HG03060 (cell line): ENCODE measurements around the gene FOXJ3.

Experiments
- ATAC-seq: cut with Tn5 transposase; IDR thresholded peaks from one replicate; pipeline ENCODE4 v1.9.1; 2021; ENCODE audit warnings: low read depth, moderate number of reproducible peaks; ENCODE audit not compliant: unreplicated experiment

Gene FOXJ3

DNA sequence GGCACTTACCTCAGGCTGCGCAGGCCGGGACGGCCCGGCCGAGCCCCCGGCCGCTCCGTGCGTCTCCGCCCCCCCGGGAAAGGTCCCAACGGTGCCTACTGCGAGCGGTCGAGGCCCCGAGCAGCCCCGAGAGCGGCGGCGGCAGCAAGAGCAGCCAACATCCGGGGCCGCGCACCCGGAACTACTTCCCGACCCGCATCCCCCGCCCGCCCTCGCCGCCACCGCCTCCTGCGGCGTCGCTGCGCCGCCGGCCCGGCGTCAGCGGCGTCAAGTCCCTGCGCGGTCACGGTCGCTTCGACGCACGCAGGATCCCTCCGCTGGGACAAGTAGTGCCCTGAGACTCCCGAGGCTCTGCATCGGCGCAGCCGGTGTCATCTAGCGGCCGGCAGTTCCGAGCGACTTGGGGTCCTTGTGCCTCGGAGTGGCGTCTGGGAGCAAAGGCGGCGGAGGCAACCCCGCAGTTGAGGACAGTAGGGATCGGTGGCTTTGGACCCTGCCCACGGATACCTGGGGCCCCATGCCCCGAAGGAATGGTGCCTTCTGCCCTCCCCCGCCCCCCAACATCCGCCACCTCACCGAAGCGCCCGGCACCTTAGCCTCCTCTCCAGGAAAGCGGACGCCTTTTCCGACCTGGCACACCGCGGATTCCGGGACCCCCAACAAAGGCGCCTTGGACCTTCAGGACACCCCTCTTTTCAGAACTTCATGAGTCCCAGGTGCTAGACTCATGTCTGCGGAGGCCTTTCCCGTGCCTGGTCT is at the start of gene FOXJ3:
Gene FOXJ3, minus strand, starts transcription at position 186 of the 759 bp plus-strand sequence. CDS start 24,142 bp downstream, outside the sequence.
- ATAC-seq: peak; percentile 43

GRCh38 chr1:42381280-42381673 is 46.2 kb upstream of the FOXJ3 start:
- no peak for ATAC-seq

GRCh38 chr1:42380586-42381279 is 45.7 kb upstream of the FOXJ3 start, which contains the start of gene RIMKLA:
RIMKLA (plus strand) TSS chr1:42380792; CDS start chr1:42380935, 143 bp downstream.
- ATAC-seq: no peak

GRCh38 chr1:42379794-42380585 is 45.0 kb upstream of the FOXJ3 start:
- no peak for ATAC-seq

GRCh38 chr1:42372796-42373195 is 37.8 kb upstream of the FOXJ3 start:
- ATAC-seq: no peak

- no peak for ATAC-seq
Observed at GRCh38 chr1:42370876-42371549, 36.0 kb upstream of the FOXJ3 start.

- ATAC-seq: no peak
Observed at GRCh38 chr1:42369471-42369870, 34.4 kb upstream of the FOXJ3 start.

DNA sequence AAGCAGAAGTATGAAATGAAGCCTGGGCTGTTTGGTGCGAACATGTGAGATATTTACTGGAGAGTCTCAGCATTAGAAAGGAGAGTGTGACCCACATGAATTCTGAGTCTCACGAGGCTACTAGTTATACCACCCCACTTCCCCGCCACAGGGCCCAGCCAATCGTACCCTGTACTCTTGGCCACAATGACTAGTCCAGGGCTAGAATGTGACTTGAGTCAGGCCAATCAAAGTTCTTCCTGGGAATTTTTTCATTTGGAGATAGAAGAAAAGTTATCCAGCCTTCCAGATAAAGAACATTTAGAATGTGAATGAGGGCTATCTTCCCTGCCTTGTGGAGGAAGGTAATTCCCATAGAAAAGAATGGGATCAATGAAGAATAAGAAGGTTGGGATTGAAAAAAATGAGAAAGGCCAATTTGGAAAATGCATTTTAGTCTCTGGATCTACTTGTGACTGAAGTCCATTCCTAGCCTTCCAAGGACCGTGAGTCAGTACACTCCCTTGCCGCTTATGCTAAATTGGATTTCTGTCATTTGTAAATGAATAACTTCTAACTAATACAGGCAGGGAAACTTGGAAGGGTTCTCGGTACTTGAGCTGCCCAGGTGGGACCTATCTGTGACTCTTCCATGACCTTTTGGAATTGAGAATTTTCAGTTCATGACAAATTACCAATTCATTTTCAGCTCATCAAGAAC is 33.2 kb upstream of the FOXJ3 start:
- ATAC-seq: no peak

DNA sequence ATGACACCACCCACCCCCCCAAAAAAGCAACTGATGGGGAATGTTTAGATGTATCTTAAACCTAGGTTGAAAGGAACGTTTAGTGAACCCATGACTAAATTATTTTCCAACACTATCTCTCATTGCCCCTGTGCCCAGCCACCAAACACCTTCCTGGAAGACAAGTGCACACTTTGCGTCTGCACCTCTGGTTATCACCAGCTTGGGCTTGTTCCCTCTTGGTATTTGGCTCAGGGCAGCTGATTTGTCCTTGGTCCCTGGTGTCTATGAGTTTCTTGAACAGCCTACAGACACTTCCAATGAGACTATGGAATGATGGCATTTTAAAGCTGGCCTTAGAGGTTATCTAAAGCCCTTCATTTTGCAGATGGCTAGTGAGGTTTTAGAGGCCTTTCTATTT is 30.1 kb upstream of the FOXJ3 start:
- ATAC-seq: no peak

DNA sequence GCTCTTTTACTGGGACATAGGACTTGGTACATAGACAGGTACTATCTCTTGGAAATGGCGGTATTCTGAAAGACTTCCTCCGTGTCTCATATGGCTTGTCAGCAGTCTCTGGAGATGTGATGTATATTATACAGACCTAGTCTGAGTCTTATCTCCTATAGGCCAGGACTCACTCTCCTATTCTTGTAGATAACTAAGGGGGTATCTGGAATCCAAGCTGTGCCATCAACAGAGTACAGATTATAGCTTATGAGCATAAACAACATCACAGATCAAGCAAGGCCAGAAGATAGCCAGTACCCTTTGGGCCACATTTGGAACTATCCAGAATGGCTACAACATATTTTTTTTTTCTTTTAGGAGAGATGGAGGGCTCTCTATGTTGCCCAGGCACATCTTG is 29.5 kb upstream of the FOXJ3 start:
- ATAC-seq: no peak

GRCh38 chr1:42364089-42364488 is 29.1 kb upstream of the FOXJ3 start:
- no peak for ATAC-seq

DNA sequence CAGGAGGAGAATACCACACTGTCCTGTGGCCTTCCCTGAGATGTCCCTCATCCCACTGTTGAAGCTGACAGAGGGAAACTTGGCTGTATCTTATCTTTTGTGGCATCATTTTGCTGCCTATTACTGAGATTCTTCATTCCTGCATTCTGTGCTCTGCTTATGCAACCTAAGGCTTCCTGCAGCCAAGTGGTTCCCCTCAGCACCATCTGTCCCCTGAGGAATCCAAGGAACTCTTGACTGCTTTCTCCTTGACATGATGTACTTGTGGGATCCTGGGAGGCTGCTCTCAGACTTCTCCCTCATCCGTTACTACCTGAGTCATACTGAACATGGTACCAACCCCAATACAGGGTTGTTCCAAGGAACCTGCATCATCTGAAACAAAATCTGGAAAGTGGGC is 24.4 kb upstream of the FOXJ3 start:
- no peak for ATAC-seq

DNA sequence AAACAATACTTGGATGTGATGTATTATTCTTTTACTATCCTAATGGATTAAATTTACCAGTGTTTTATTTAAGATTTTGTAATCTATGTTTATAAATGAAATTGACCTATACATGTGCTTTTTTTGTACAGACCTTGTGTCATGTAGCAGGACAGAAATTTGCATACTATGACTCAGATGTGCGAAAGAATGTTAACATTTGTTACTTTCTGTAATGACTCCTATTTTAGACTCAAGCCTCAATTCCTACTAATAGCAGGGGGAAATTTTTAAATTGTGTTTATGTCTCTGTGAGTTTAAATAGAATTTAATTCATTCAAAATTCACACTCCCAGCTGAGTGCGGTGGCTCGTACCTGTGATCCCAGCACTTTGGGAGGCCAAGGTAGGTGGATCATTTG is 23.8 kb upstream of the FOXJ3 start:
- ATAC-seq: no peak

GRCh38 chr1:42350086-42350485 is 15.1 kb upstream of the FOXJ3 start:
- no peak for ATAC-seq

- no peak for ATAC-seq
Observed at GRCh38 chr1:42348498-42348897, 13.5 kb upstream of the FOXJ3 start.

GRCh38 chr1:42343049-42343448 is 8.0 kb upstream of the FOXJ3 start:
- no peak for ATAC-seq

GRCh38 chr1:42340901-42341300 is 5.9 kb upstream of the FOXJ3 start:
- no peak for ATAC-seq

- ATAC-seq: no peak
Observed at GRCh38 chr1:42340093-42340492, 5.1 kb upstream of the FOXJ3 start.

DNA sequence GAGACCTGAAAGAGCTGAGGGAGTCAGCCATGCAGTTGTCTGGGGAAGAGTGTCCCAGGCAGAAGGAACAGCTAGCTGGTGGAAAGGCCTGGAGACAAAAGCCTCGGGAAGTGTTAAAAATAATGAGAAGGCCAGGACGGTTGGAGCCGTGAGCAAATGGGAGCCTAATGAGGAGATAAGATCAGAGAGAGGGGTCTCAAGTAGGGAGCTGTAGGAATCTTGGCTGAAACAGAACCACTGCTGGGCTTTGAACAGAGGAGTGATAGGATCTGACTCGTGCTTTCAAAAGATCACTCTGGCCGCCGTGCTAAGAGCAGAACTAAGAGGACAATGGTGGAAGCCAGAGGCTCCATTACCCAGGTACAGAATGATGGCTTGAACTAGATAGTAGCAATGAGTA is 1.9 kb upstream of the FOXJ3 start:
- no peak for ATAC-seq
